NB4 (cell line): ENCODE data around the gene BLCAP.
"Not testable (repeated sequence)": the region's sequence is repeated elsewhere in the genome, so short reads cannot be mapped to it uniquely, and the experiment has no call there.

Experiments used
- DNase-seq: peaks from one replicate; pipeline ENCODE4 v3.0.0; 2010; ENCODE audit warnings: low read depth
- H3K4me3 ChIP-seq: one replicate; pipeline ENCODE4 v1.5.1; 2011; ENCODE audit warnings: mild to moderate bottlenecking, low read depth, low read length, moderate library complexity
- MAX ChIP-seq: IDR thresholded peaks from 2 replicates; pipeline ENCODE4 v1.6.1; 2011; ENCODE audit warnings: low read depth, low read length
- MYC ChIP-seq: IDR thresholded peaks from 2 replicates; pipeline ENCODE4 v1.6.1; 2011; ENCODE audit warnings: low read depth, low read length
- POLR2A ChIP-seq: IDR thresholded peaks from 2 replicates; pipeline ENCODE4 v1.6.1; 2011; ENCODE audit warnings: mild to moderate bottlenecking; ENCODE audit not compliant: insufficient read length; ENCODE audit errors: extremely low read depth
- TF ChIP-seq, protein P1 (sequence below): IDR thresholded peaks from one replicate; pipeline ENCODE4 v1.5.1; 2012; ENCODE audit warnings: low read depth, low read length

BLCAP gene

GRCh38 chr20:37527638-37528445, at the start of gene BLCAP:
Gene BLCAP, minus strand, starts transcription at chr20:37527876. Its CDS starts 8,702 bp downstream, at chr20:37519174.
- DNase-seq, result peak; percentile 90
- TF ChIP-seq MAX (peak; percentile 62), MYC (peak; percentile 72), POLR2A (peak; percentile 89)
- TF ChIP-seq, protein P1, sequence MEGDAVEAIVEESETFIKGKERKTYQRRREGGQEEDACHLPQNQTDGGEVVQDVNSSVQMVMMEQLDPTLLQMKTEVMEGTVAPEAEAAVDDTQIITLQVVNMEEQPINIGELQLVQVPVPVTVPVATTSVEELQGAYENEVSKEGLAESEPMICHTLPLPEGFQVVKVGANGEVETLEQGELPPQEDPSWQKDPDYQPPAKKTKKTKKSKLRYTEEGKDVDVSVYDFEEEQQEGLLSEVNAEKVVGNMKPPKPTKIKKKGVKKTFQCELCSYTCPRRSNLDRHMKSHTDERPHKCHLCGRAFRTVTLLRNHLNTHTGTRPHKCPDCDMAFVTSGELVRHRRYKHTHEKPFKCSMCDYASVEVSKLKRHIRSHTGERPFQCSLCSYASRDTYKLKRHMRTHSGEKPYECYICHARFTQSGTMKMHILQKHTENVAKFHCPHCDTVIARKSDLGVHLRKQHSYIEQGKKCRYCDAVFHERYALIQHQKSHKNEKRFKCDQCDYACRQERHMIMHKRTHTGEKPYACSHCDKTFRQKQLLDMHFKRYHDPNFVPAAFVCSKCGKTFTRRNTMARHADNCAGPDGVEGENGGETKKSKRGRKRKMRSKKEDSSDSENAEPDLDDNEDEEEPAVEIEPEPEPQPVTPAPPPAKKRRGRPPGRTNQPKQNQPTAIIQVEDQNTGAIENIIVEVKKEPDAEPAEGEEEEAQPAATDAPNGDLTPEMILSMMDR, result no peak
- H3K4me3 ChIP-seq, result peak within 1 kb of the TSS; percentile 88

- not testable (repeated sequence) for DNase-seq, H3K4me3 ChIP-seq
Measured at GRCh38 chr20:37577436-37577835, 49.8 kb upstream of the BLCAP start.

DNA sequence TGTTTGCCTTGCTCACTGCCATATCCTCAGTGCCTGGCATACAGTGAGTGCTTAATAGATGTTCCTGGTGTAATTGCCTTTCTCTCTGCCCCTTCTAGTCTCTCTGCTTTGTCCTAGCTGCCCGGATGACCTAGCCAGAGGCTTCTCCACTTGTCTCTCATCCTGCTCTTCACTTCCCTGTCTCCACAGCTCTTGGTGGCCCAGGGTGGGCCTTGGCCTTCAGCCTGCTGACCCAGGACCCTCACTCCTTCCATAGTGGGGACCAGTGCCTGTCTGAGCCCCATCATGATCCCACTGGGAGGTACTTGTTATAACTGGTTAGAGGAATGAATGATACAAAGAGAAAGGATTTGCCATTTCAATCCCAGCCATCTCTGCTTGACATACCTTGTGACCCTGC, 49.2 kb upstream of the BLCAP start:
- TF ChIP-seq, protein P1, result no peak
- TF ChIP-seq MYC (no peak), POLR2A (no peak), MAX (no peak)
- DNase-seq, result no peak

DNA sequence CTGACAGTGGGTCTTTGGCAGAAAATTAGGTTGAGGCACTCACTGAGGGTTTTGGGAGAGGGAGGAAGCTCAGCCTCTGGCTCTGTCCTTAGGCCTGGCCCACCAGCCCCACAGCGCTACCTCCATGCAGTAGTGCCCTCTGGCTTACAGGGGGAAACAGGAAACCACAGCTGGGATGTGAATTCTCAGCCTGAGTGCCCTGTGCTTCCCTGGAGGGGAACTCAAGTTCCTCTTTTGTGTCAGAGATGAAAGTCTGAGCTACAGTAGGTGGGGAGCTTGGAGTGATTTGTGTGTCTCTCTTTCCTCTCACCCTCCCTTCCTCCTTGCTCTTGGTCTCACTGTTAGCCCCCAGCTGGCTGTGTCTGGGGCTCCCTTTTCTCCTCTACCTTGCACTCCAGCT, 48.2 kb upstream of the BLCAP start:
- H3K4me3 ChIP-seq, result no peak overlapping the region
- no peak for TF ChIP-seq MYC
- TF ChIP-seq POLR2A, result no peak
- peak; percentile 79 for DNase-seq

More for the DNA sequence above, 49.2 kb upstream of the BLCAP start:
- H3K4me3 ChIP-seq, result no peak overlapping the region

DNA sequence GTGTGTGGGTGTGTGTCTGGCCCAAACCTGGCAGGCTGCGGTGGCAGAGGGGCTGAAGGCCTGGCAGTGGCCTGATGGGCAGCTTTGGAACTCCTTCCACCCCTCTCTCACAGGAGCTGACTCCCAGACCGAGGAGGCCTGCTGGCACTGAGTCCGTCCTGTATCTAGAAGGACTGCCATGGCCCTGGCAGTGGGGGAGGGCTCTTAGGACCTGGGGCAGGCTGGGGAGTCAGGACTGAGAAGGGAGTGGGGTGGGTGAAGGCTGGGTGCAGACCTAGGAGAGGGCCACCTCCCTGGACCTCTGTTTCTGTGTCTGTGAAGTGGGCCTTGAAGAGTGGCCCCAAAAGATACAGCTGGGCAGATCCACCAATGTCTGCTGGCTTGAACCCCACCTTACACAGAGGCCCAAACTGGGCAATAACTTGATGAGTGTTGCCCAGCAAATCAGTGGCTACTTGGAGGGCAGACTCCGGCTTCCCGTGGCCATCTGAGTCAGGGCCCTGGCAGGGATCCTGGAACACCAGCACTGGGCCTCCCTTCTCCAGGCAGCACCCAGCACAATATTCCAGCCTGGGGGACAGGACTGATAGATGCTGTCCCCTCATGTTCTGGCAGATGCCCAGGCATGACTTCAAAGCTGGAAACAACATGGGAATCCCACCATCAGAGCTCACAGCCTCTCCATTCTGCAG, 46.7 kb upstream of the BLCAP start:
- no peak for DNase-seq
- TF ChIP-seq, protein P1, result no peak
- no peak for TF ChIP-seq MYC
- no peak for TF ChIP-seq POLR2A
- TF ChIP-seq MAX, result no peak
- H3K4me3 ChIP-seq, result no peak overlapping the region

DNA sequence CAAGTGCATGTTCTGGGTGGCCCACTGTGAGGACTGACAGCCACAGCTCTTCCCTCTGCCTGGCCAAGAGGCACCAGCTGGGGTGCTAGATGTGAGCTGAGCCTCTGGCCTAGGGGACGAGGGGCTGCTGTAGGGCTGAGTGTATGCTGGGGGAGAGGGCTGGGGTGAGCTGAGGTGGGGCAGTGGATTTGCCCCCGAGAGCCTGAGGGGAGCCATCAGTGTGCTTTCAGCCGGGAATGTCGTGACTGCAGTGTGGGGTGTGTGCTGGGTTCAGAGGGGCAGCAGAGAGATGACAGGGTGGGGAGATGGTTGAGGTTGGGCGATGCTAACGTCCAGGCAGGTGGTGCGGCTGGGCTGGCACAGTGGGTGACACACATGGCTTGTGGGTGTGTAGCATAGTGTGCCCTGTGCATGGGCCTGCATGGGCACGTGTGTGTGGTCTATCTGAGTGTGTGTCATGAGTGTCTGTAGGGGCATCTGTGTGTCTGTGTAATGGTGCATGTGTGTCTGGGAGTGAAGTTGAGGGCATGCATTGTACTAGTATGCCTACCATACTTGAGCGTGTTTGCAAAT, 46.0 kb upstream of the BLCAP start:
- DNase-seq, result no peak
- TF ChIP-seq MYC (no peak), POLR2A (no peak), MAX (no peak)
- TF ChIP-seq, protein P1, result no peak
- no peak overlapping the region for H3K4me3 ChIP-seq
